PFSK-1 (cell line): ENCODE data around the gene TANGO2.

Experiments
- FOXP2 ChIP-seq: optimal IDR thresholded peaks from 2 replicates; pipeline ENCODE3; 2011; ENCODE audit warnings: borderline replicate concordance, control low read depth, inconsistent platforms; ENCODE audit not compliant: insufficient read depth; ENCODE audit errors: extremely low read length, extremely low read depth
- POLR2AphosphoS5 ChIP-seq: IDR thresholded peaks from 2 replicates; pipeline ENCODE4 v1.6.1; 2012; ENCODE audit warnings: low read depth, mild to moderate bottlenecking, control low read depth, low read length, moderate library complexity
- REST ChIP-seq, 2 experiments: IDR thresholded peaks; 2 replicates each; pipeline versions ENCODE4 v1.6.1 to v1.8.0; 2011 to 2012; ENCODE audit warnings: low read depth in 2 of 2, low read length in 2 of 2, control low read depth in 1 of 2, inconsistent platforms in 1 of 2, mild to moderate bottlenecking in 1 of 2, moderate library complexity in 1 of 2; ENCODE audit not compliant: insufficient read depth in 1 of 2
- SIN3A ChIP-seq: IDR thresholded peaks from 2 replicates; pipeline ENCODE4 v1.6.1; 2012; ENCODE audit warnings: mild to moderate bottlenecking, low read length, moderate library complexity, borderline replicate concordance; ENCODE audit not compliant: insufficient read depth
- TAF1 ChIP-seq: IDR thresholded peaks from 2 replicates; pipeline ENCODE4 v1.6.1; 2012; ENCODE audit warnings: low read length, control low read depth, borderline replicate concordance; ENCODE audit not compliant: insufficient read depth

TANGO2 gene

GRCh38 chr22:20096574-20097420 lies 75.9 kb downstream of the TANGO2 start:
- no peak for TF ChIP-seq TAF1
- TF ChIP-seq FOXP2: no peak
- TF ChIP-seq SIN3A: no peak
- TF ChIP-seq REST (IDR thresholded peaks at IDR 0.05; ENCODE audit: insufficient read depth in 1 of 2, low read depth in 2 of 2, low read length in 2 of 2): no peak
- no peak for TF ChIP-seq POLR2AphosphoS5

GRCh38 chr22:20099099-20099711 lies 78.3 kb downstream of the TANGO2 start:
- TF ChIP-seq FOXP2 (no peak), TAF1 (no peak), REST (IDR thresholded peaks at IDR 0.05; ENCODE audit: insufficient read depth in 1 of 2, low read depth in 2 of 2, low read length in 2 of 2) (no peak), SIN3A (no peak), POLR2AphosphoS5 (no peak)

GRCh38 chr22:20101638-20102037 lies 80.7 kb downstream of the TANGO2 start:
- TF ChIP-seq TAF1: no peak
- no peak for TF ChIP-seq SIN3A
- TF ChIP-seq REST (IDR thresholded peaks at IDR 0.05; ENCODE audit: insufficient read depth in 1 of 2, low read depth in 2 of 2, low read length in 2 of 2): no peak
- no peak for TF ChIP-seq FOXP2
- no peak for TF ChIP-seq POLR2AphosphoS5

- no peak for TF ChIP-seq REST (IDR thresholded peaks at IDR 0.05; ENCODE audit: insufficient read depth in 1 of 2, low read depth in 2 of 2, low read length in 2 of 2)
- TF ChIP-seq TAF1: no peak
Observed at GRCh38 chr22:20102203-20102780, 81.4 kb downstream of the TANGO2 start.
